DMS153 treated with DMSO at 0.1 percent for 48 hours (cell line): ENCODE measurements around the gene CMTR2.

Experiments
- DNase-seq: peaks from one replicate; lab custom pipeline; 2025; ENCODE audit not compliant: unreplicated experiment; lab: John Stamatoyannopoulos, UW

CMTR2 gene

GRCh38 chr16:71282943-71283342 lies 6.3 kb downstream of the CMTR2 start:
- no peak for DNase-seq

GRCh38 chr16:71276589-71277334 lies 12.4 kb downstream of the CMTR2 start:
- no peak for DNase-seq

GRCh38 chr16:71273384-71273783 lies 15.8 kb downstream of the CMTR2 start:
- DNase-seq = no peak

- no peak for DNase-seq
Observed at GRCh38 chr16:71264299-71264698, 24.9 kb downstream of the CMTR2 start.

GRCh38 chr16:71263582-71263981 lies 25.6 kb downstream of the CMTR2 start:
- no peak for DNase-seq

- DNase-seq = no peak
Observed at GRCh38 chr16:71262391-71262790, 26.8 kb downstream of the CMTR2 start.

GRCh38 chr16:71260995-71261394 lies 28.2 kb downstream of the CMTR2 start:
- DNase-seq = no peak

- no peak for DNase-seq
Observed at GRCh38 chr16:71259086-71259485, 30.1 kb downstream of the CMTR2 start.

- DNase-seq = no peak
Observed at GRCh38 chr16:71258372-71258771, 30.8 kb downstream of the CMTR2 start.

GRCh38 chr16:71257768-71258167 lies 31.4 kb downstream of the CMTR2 start:
- no peak for DNase-seq

GRCh38 chr16:71255721-71256120 lies 33.5 kb downstream of the CMTR2 start:
- no peak for DNase-seq

GRCh38 chr16:71254832-71255525 lies 34.2 kb downstream of the CMTR2 start:
- no peak for DNase-seq

- DNase-seq = no peak
Observed at GRCh38 chr16:71250461-71251235, 38.6 kb downstream of the CMTR2 start.

- no peak for DNase-seq
Observed at GRCh38 chr16:71249399-71249798, 39.8 kb downstream of the CMTR2 start.

- DNase-seq = no peak
Observed at GRCh38 chr16:71247478-71247877, 41.7 kb downstream of the CMTR2 start.

GRCh38 chr16:71246309-71246708 lies 42.9 kb downstream of the CMTR2 start:
- no peak for DNase-seq

GRCh38 chr16:71244521-71244920 lies 44.7 kb downstream of the CMTR2 start:
- no peak for DNase-seq

GRCh38 chr16:71242601-71243000 lies 46.6 kb downstream of the CMTR2 start:
- no peak for DNase-seq

GRCh38 chr16:71242036-71242435 lies 47.2 kb downstream of the CMTR2 start:
- no peak for DNase-seq
